Loucy (cell line): ENCODE data around the gene CCDC85C.

Source experiments
- H2AFZ ChIP-seq: fragments of 200-600 bp; sonication (generic); 2 replicates; pipeline ENCODE4 v1.6.0; 2016; ENCODE audit warnings: antibody characterized with exemption, mild to moderate bottlenecking, low read length, moderate library complexity
- H3F3A ChIP-seq: fragments of 200-600 bp; 2 replicates; pipeline ENCODE4 v1.6.0; 2016; ENCODE audit warnings: antibody characterized with exemption, low read depth, mild to moderate bottlenecking
- H3K27me3 ChIP-seq: fragments of 200-600 bp; sonication (generic); 2 replicates; pipeline ENCODE4 v1.6.1; 2014; ENCODE audit warnings: low read length, mild to moderate bottlenecking; ENCODE audit not compliant: insufficient read depth, poor library complexity, severe bottlenecking
- H3K36me3 ChIP-seq: fragments of 200-600 bp; sonication (generic); 2 replicates; pipeline ENCODE4 v1.6.1; 2016; ENCODE audit warnings: low read length; ENCODE audit not compliant: insufficient read depth
- H3K4me1 ChIP-seq: fragments of 200-600 bp; sonication (generic); 2 replicates; pipeline ENCODE4 v1.5.1; 2014; ENCODE audit warnings: low read length, mild to moderate bottlenecking; ENCODE audit not compliant: insufficient read depth, poor library complexity, severe bottlenecking
- H3K4me2 ChIP-seq: fragments of 200-600 bp; sonication (generic); 2 replicates; pipeline ENCODE4 v1.6.0; 2014; ENCODE audit warnings: antibody characterized with exemption, low read length, low read depth, mild to moderate bottlenecking; ENCODE audit not compliant: poor library complexity, severe bottlenecking
- H3K4me3 ChIP-seq: fragments of 200-600 bp; sonication (generic); 2 replicates; pipeline ENCODE4 v1.5.1; 2014; ENCODE audit warnings: low read length, mild to moderate bottlenecking, mixed read lengths; ENCODE audit not compliant: poor library complexity, severe bottlenecking
- H3K79me2 ChIP-seq: fragments of 200-600 bp; sonication (generic); 2 replicates; pipeline ENCODE4 v1.6.1; 2014; ENCODE audit warnings: low read length; ENCODE audit not compliant: insufficient read depth
- H3K9ac ChIP-seq: fragments of 200-600 bp; sonication (generic); 2 replicates; pipeline ENCODE4 v1.6.0; 2014; ENCODE audit warnings: mild to moderate bottlenecking, low read depth, low read length, moderate library complexity; ENCODE audit not compliant: poor library complexity, severe bottlenecking
- H3K9me2 ChIP-seq: fragments of 200-600 bp; sonication (generic); replicated peaks from 2 replicates; pipeline ENCODE4 v1.6.1; 2016; ENCODE audit warnings: low read depth, low read length, mixed read lengths
- H3K9me3 ChIP-seq: fragments of 200-600 bp; sonication (generic); 2 replicates; pipeline ENCODE4 v1.6.1; 2014; ENCODE audit warnings: mild to moderate bottlenecking, antibody characterized with exemption, low read length, low read depth; ENCODE audit not compliant: insufficient read depth
- H4K20me1 ChIP-seq: fragments of 200-600 bp; sonication (generic); 2 replicates; pipeline ENCODE4 v1.6.0; 2014; ENCODE audit warnings: antibody characterized with exemption, low read length, mild to moderate bottlenecking; ENCODE audit not compliant: insufficient read depth, poor library complexity, severe bottlenecking
- CTCF ChIP-seq: fragments of 200-600 bp; sonication (generic); conservative IDR thresholded peaks from 2 replicates; pipeline ENCODE4 v1.5.1; 2014; ENCODE audit warnings: mild to moderate bottlenecking, antibody characterized with exemption, low read length
- EZH2phosphoT487 ChIP-seq: fragments of 200-600 bp; IDR thresholded peaks from 2 replicates; pipeline ENCODE4 v1.6.1; 2018; ENCODE audit warnings: antibody characterized with exemption, mild to moderate bottlenecking, moderate library complexity, borderline replicate concordance

Gene CCDC85C

DNA sequence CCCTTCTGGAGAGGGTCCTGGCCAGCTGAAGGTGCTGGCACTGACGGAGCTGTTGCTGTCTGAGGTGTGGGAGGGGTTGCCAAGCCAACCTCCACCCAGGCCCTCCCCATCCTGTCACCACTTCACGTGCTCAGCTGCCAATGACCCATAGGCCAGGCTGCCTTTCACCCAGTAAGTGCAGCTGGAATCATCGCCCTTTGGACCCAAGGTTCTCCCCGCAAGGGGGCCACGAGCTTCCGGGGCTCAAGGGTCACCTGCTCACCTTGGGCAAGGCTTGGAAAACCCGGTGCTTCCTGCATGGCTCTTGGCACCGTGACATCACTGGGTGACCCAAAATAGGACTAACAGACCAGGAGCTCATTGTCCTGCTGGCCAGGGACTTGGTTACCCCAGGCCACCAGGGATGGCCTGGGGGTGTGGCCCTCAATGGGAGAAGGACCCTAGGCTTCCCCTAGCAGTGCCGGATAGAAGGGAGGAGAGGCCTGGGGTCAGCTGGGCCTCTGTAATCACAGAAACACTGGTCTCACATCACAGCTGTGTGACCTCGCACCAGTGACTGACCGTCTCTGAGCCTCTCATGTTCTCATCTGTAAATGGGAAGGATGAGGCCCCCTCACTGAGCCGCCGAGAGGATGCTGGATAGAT, 51.3 kb downstream of the CCDC85C start:
- H4K20me1 ChIP-seq = no peaks in the 10 kb centered on the region
- no peak overlapping the region for H2AFZ ChIP-seq
- H3K4me3 ChIP-seq = no peak overlapping the region
- H3K4me1 ChIP-seq = no peaks in the 10 kb centered on the region
- no peaks in the 10 kb centered on the region for H3K27me3 ChIP-seq
- H3K9ac ChIP-seq = no peak overlapping the region
- H3K9me3 ChIP-seq = no peaks in the 10 kb centered on the region
- no peaks in the 10 kb centered on the region for H3K9me2 ChIP-seq
- H3F3A ChIP-seq = no peaks in the 10 kb centered on the region
- no peaks in the 10 kb centered on the region for H3K36me3 ChIP-seq
- TF ChIP-seq EZH2phosphoT487 (no peak), CTCF (no peak)
- H3K79me2 ChIP-seq = peaks cover 37% of the 10 kb centered on the region; the same call in 1 of the 2 replicates
- H3K4me2 ChIP-seq = no peak overlapping the region

DNA sequence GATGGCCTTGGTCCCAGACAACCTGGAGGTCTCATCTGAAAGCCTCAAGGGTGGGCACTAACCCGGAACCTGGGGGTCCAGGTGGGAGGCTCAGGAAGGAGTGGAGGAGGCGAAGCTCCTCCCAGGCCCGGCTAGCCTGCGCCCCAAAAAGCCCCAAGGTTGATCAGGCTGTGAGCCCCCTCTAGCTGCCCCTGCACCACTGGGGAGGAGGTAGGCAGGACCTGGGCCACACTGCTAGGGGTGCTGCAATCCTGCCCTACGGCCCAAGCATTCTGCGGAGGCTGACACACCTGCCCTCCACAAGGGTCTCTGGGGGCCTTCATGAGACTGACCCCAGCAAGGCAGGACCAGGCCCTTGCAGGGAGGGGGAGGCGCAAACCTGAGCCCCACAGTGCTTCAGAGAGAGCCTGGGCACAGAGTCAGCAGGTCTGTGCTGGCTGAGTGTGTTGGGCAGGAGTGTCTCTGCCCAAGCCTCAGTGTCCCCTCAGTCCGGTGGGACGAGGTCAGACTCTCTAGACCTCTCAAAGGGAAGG, 51.9 kb downstream of the CCDC85C start:
- TF ChIP-seq CTCF (no peak), EZH2phosphoT487 (no peak)
- Histone ChIP-seq H2AFZ (no peak overlapping the region), H3K27me3 (no peaks in the 10 kb centered on the region), H3K9me2 (no peaks in the 10 kb centered on the region), H3K9me3 (no peaks in the 10 kb centered on the region), H3K4me2 (no peak overlapping the region), H3K9ac (no peak overlapping the region), H3K79me2 (peaks cover 33% of the 10 kb centered on the region; the same call in 1 of the 2 replicates), H3K4me3 (no peak overlapping the region), H3K36me3 (no peaks in the 10 kb centered on the region), H3K4me1 (no peaks in the 10 kb centered on the region), H3F3A (no peaks in the 10 kb centered on the region), H4K20me1 (no peaks in the 10 kb centered on the region)

GRCh38 chr14:99551034-99551922, 52.7 kb downstream of the CCDC85C start:
- Histone ChIP-seq H2AFZ (no peak overlapping the region), H3F3A (no peaks in the 10 kb centered on the region), H3K4me2 (no peak overlapping the region), H3K4me3 (no peak overlapping the region), H3K9ac (no peak overlapping the region), H3K9me2 (no peaks in the 10 kb centered on the region), H4K20me1 (no peaks in the 10 kb centered on the region), H3K4me1 (no peaks in the 10 kb centered on the region), H3K79me2 (peaks cover 35% of the 10 kb centered on the region; the same call in 1 of the 2 replicates), H3K9me3 (no peaks in the 10 kb centered on the region), H3K36me3 (no peaks in the 10 kb centered on the region), H3K27me3 (no peaks in the 10 kb centered on the region)
- TF ChIP-seq CTCF (no peak), EZH2phosphoT487 (no peak)
